Endothelial cell of umbilical vein (primary cell): ENCODE results near the gene RHAG. TPM values are rescaled to one million over a fixed set of nuclear protein-coding genes. Genes with fewer than 3 reads are reported as not detected.

Source experiments
- BruUV-seq: library from RNA; stranded (reverse); fragments of 400-500 nt; replicated peaks from 2 replicates; lab custom pipeline; 2021; lab: Mats Ljungman, UMichigan
- CTCF ChIA-PET: fragments of 300-600, 350-600 bp; sonication (Branson Sonifier 250); formaldehyde crosslinking; loops from one replicate; lab custom pipeline; 2021; ENCODE audit warnings: antibody characterized with exemption, inconsistent platforms; lab: Charles Lee
- POLR2A ChIA-PET: fragments of 300-600, 350-600 bp; sonication (Branson Sonifier 250); formaldehyde crosslinking; loops from one replicate; lab custom pipeline; 2021; ENCODE audit warnings: antibody characterized with exemption, inconsistent platforms; lab: Charles Lee
- DNase-seq: peaks from one replicate; pipeline ENCODE4 v3.0.0-alpha.2; 2011; ENCODE audit warnings: low read depth, low spot score
- FAIRE-seq: peaks from 2 replicates; lab custom pipeline; 2011; peaks lifted over from hg19 to GRCh38; lab: Jason Lieb, UNC
- H2AFZ ChIP-seq: 2 replicates; pipeline ENCODE4 v1.6.0; 2012; ENCODE audit warnings: low read depth, low read length, control low read depth, inconsistent platforms
- H3K27ac ChIP-seq: 2 replicates; pipeline ENCODE4 v1.5.1; 2011; ENCODE audit warnings: low read depth, mild to moderate bottlenecking, control low read depth, low read length, moderate library complexity; ENCODE audit not compliant: insufficient read depth
- H3K27me3 ChIP-seq, 2 experiments: 2 replicates each; pipeline versions ENCODE4 v1.6.0 to v1.6.1; 2011; ENCODE audit warnings: low read length in 2 of 2, mixed read lengths in 1 of 2; ENCODE audit not compliant: control insufficient read depth in 2 of 2, insufficient read depth in 2 of 2
- H3K36me3 ChIP-seq, 2 experiments: 2 replicates in 1 of 2; 3 replicates in 1 of 2; pipeline ENCODE4 v1.5.1; 2011; ENCODE audit warnings: low read length in 2 of 2, mild to moderate bottlenecking in 1 of 2, moderate library complexity in 1 of 2; ENCODE audit not compliant: control insufficient read depth in 2 of 2, insufficient read depth in 2 of 2; ENCODE audit errors: extremely low read depth in 1 of 2
- H3K4me1 ChIP-seq: 3 replicates; pipeline ENCODE4 v1.5.1; 2011; ENCODE audit warnings: mild to moderate bottlenecking, low read length; ENCODE audit not compliant: control insufficient read depth, insufficient read depth; ENCODE audit errors: extremely low read depth
- H3K4me2 ChIP-seq: 2 replicates; pipeline ENCODE4 v1.6.1; 2011; ENCODE audit warnings: low read length, control low read depth, mixed read lengths; ENCODE audit not compliant: insufficient read depth
- H3K4me3 ChIP-seq, 3 experiments: fragments of 200-600 bp in 1 of 3; sonication (generic), shearing (Covaris generic) in 1 of 3; replicated peaks in 1 of 3; 2 replicates each; pipeline ENCODE4 v1.5.1; 2011 to 2016; ENCODE audit warnings: control low read depth in 3 of 3, low read length in 3 of 3, mild to moderate bottlenecking in 2 of 3, inconsistent platforms in 1 of 3, low read depth in 1 of 3, moderate library complexity in 1 of 3; ENCODE audit not compliant: insufficient read depth in 1 of 3
- H3K79me2 ChIP-seq: 2 replicates; pipeline ENCODE4 v1.6.0; 2012; ENCODE audit warnings: low read length, inconsistent platforms; ENCODE audit not compliant: control insufficient read depth, insufficient read depth
- H3K9ac ChIP-seq: replicated peaks from 2 replicates; pipeline ENCODE3; 2011; ENCODE audit warnings: low read length, control low read depth; ENCODE audit not compliant: insufficient read depth; ENCODE audit errors: extremely low read depth
- H3K9me1 ChIP-seq: replicated peaks from 3 replicates; pipeline ENCODE4 v1.6.0; 2011; ENCODE audit warnings: mild to moderate bottlenecking, low read length; ENCODE audit not compliant: control insufficient read depth, insufficient read depth; ENCODE audit errors: extremely low read depth
- H3K9me3 ChIP-seq: replicated peaks from 2 replicates; pipeline ENCODE4 v1.5.1; 2012; ENCODE audit warnings: low read length, inconsistent platforms; ENCODE audit not compliant: control insufficient read depth, insufficient read depth
- H4K20me1 ChIP-seq: replicated peaks from 2 replicates; pipeline ENCODE3; 2011; ENCODE audit warnings: mild to moderate bottlenecking, low read length; ENCODE audit not compliant: control insufficient read depth, insufficient read depth; ENCODE audit errors: extremely low read depth
- CTCF ChIP-seq, 2 donors: IDR thresholded peaks; 1 replicate in 1 of 2; 2 replicates in 1 of 2; pipeline ENCODE4 v1.5.1; 2011; ENCODE audit warnings: low read length in 2 of 2, mild to moderate bottlenecking in 2 of 2, moderate library complexity in 2 of 2, control low read depth in 1 of 2, inconsistent platforms in 1 of 2, low read depth in 1 of 2; ENCODE audit not compliant: insufficient read depth in 1 of 2; ENCODE audit errors: extremely low read depth in 1 of 2
- EZH2 ChIP-seq: IDR thresholded peaks from 2 replicates; pipeline ENCODE4 v1.6.1; 2012; ENCODE audit warnings: borderline replicate concordance, low read depth, mild to moderate bottlenecking, moderate library complexity, low read length, inconsistent platforms; ENCODE audit not compliant: severe bottlenecking
- FOS ChIP-seq: IDR thresholded peaks from 2 replicates; pipeline ENCODE4 v1.6.1; 2011; ENCODE audit warnings: mild to moderate bottlenecking, low read length, moderate library complexity, borderline replicate concordance; ENCODE audit not compliant: insufficient read depth
- GATA2 ChIP-seq: IDR thresholded peaks from 2 replicates; pipeline ENCODE4 v1.7.0; 2011; ENCODE audit warnings: low read depth, mild to moderate bottlenecking, moderate library complexity, mixed read lengths, low read length; ENCODE audit not compliant: insufficient read length, insufficient read depth
- JUN ChIP-seq: IDR thresholded peaks from 2 replicates; pipeline ENCODE4 v1.6.1; 2011; ENCODE audit warnings: borderline replicate concordance, low read depth; ENCODE audit not compliant: insufficient read length, insufficient read depth
- MAX ChIP-seq: IDR thresholded peaks from 2 replicates; pipeline ENCODE4 v1.6.1; 2011; ENCODE audit not compliant: insufficient read depth, insufficient read length
- MYC ChIP-seq: IDR thresholded peaks from one replicate; pipeline ENCODE4 v1.6.1; 2011; ENCODE audit warnings: mild to moderate bottlenecking, low read depth, low read length
- POLR2A ChIP-seq: IDR thresholded peaks from 2 replicates; pipeline ENCODE4 v1.6.1; 2012; ENCODE audit warnings: low read depth, mild to moderate bottlenecking, control low read depth, low read length
- POLR2AphosphoS5 ChIP-seq: IDR thresholded peaks from 2 replicates; pipeline ENCODE4 v1.6.1; 2012; ENCODE audit warnings: low read depth, mild to moderate bottlenecking, control low read depth, low read length, moderate library complexity; ENCODE audit not compliant: insufficient read depth
- dilution Hi-C: fragments of 300-500 bp; cut with MboI; formaldehyde crosslinking; loops from one replicate; pipeline ENCODE4 v1.15.0; 2019; ENCODE audit warnings: low sequenced_read_pairs; ENCODE audit not compliant: extremely low pct_ligation_motif_present
- intact Hi-C: fragments of 100-400 bp; cut with micrococcal nuclease; formaldehyde crosslinking; loops from one replicate; pipeline ENCODE4 v1.10.0; 2022
- polyA plus RNA-seq, 4 experiments: library from polyadenylated mRNA; depleted of rRNA in 3 of 4; stranded (reverse) in 3 of 4; unstranded in 1 of 4; fragments of >200 nt; gene quantifications; 2 replicates each; pipeline versions ENCODE4 v1.2.1 to v1.2.3, GENCODE V29; 2011 to 2012; ENCODE audit warnings: missing spikeins in 1 of 4
- total RNA-seq: library from RNA; stranded (reverse); gene quantifications from 2 replicates; pipeline ENCODE4 v1.2.3, GENCODE V29; 2021

The RHAG gene
- total and polyA plus RNA-seq, 2 donors (not counting 3 experiments of a cell fraction or from before 2014, with no cell fraction given), result not detected

- Histone ChIP-seq H3K36me3 (no peaks in the 10 kb centered on the region), H3K9ac (no peak overlapping the region), H2AFZ (no peak overlapping the region), H3K4me1 (no peaks in the 10 kb centered on the region), H4K20me1 (no peaks in the 10 kb centered on the region), H3K9me3 (no peaks in the 10 kb centered on the region), H3K27ac (no peak overlapping the region), H3K79me2 (no peaks in the 10 kb centered on the region), H3K4me2 (no peak overlapping the region), H3K4me3 (no peak overlapping the region), H3K9me1 (no peaks in the 10 kb centered on the region), H3K27me3 (peaks cover 0 to 2% of the 10 kb centered on the region in 2 experiments)
- TF ChIP-seq MAX (no peak), GATA2 (no peak), EZH2 (no peak), FOS (no peak), JUN (no peak), POLR2A (no peak), CTCF (IDR thresholded peaks at IDR 0.05; ENCODE audit: extremely low read depth in 1 of 2, insufficient read depth in 1 of 2, low read depth in 1 of 2, low read length in 2 of 2) (no peak), POLR2AphosphoS5 (no peak), MYC (no peak)
- intact Hi-C loops (no loop called here), dilution Hi-C loops (no loop called here)
- no TSS peak for BruUV-seq
- no peak for DNase-seq
- no peak for FAIRE-seq
- POLR2A ChIA-PET, result no interaction called here
- CTCF ChIA-PET, result no interaction called here
These were observed 3.1 kb downstream of the RHAG start for GRCh38 chr6:49633541-49633940.
